ENCODE results near the gene EEF1AKMT3.
"Not testable (repeated sequence)": the region's sequence is repeated elsewhere in the genome, so short reads cannot be mapped to it uniquely, and the experiment has no call there.

EEF1AKMT3 gene

DNA sequence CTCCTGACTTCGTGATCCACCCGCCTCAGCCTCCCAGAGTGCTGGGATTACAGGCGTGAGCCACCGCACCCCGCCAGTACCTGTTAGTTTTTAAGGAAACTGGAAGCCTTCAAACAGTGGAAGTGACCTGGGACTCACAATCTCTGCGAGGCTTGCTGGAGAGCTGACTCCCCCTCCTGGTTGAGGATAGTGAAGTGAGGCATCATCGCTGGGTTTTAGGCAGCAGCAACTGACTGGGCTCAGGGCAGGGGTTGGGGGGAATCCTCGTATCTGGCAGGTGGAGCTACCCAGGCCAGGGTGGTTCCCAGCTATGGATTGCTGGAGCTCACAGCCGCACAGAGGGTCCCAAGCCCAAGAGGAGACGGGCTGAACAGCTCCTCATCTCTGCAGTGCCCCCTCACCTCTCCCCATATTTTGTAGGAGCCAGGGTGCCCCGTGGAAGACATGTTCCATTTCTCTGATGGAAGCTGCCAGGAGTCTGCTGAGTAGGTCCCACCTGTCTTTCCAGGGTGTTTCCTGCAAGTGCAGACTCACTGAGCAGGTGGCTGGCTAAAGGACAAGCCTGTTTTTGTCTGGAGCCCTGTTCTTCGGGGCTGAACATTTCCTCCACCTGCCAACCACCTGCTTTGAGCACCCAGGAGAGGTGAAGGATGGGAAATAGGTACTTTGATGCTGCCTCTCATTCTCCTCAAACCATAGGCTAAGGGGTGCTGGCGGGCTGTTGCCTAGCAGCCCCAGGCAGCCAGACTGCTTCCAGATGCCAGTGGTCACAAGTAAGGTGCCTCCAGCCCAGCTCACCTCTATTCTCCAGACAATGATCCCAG is 43.0 kb downstream of the EEF1AKMT3 start:
- Histone ChIP-seq H3K27me3 (no peaks in the 10 kb centered on the region), H3K4me1 (peaks cover 0 to 64% (median 21%) of the 10 kb centered on the region in 10 experiments; a peak in 14 of 20 replicates), H3K36me3 (peaks cover 20 to 37% (median 28%) of the 10 kb centered on the region in 11 experiments), H4K20me1 (peaks cover 0 to 15% (median 0%) of the 10 kb centered on the region in 11 experiments; a peak in 5 of 22 replicates), H3K9me3 (replicated peaks in 1 of 11) (no peaks in the 10 kb centered on the region), H3K4me2 (peak overlapping the region in 5 of 11 experiments; percentile 45 to 85 (median 82); a peak in 7 of 22 replicates), H3K27ac (peak overlapping the region in 5 of 11 experiments; percentile 59 to 78 (median 65); a peak in 7 of 22 replicates), H3K4me3 (no peak overlapping the region), H3K9ac (no peak overlapping the region)
- TF ChIP-seq Cebpa-rat (IDR thresholded peaks at IDR 0.05) = no peak

DNA sequence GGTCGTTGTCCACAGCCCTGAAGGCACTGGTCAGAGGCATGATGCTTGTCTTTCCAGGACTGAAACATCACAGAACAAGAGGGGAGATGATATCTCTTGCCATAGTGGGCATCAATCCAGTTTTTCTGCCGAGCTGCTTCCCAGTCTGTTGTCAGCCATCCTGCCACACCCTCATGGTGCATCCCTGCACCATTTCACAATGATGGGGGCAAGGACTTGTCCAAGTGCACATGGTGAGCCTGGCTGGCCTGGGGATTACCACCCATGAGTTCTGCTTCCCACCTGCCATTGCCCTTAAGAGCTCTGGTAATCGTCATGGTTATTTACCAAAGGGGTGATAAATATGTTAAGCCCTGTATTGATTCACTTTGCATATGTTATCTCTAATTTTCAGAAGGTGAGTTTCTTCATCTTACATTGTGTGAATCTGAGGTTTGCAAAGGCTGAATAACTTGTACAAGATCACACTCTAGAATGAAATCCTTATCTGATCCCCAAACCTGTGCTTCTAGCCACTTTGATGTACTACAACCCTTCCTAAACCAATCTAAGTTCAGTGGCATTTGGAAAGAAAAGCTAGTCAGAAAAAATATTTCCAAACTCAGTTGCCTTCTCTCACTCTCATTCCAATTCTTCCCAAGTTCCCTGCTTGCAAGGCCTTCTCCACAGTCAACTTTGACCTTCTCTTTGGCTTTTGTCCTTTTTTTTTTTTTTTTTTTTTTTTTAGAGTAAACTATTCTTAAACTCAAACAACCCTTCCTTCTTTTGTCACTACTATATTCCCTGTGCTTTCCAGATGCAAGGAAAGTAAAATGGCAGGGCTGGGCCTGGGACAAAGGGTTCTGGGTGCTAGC is 43.8 kb downstream of the EEF1AKMT3 start:
- no peaks in the 10 kb centered on the region for H3K27me3 ChIP-seq
- peak overlapping the region in 7 of 11 experiments; percentile 19 to 85 (median 81); a peak in 13 of 22 replicates for H3K4me2 ChIP-seq
- H3K36me3 ChIP-seq = peaks cover 23 to 37% (median 30%) of the 10 kb centered on the region in 11 experiments
- TF ChIP-seq Cebpa-rat (IDR thresholded peaks at IDR 0.05) = no peak
- no peak overlapping the region for H3K4me3 ChIP-seq
- peaks cover 0 to 22% (median 0%) of the 10 kb centered on the region in 11 experiments; a peak in 7 of 22 replicates for H4K20me1 ChIP-seq
- peaks cover 0 to 57% (median 21%) of the 10 kb centered on the region in 10 experiments; a peak in 14 of 20 replicates for H3K4me1 ChIP-seq
- peak overlapping the region in 1 of 11 experiments; percentile 11; a peak in 1 of 22 replicates for H3K9ac ChIP-seq
- H3K9me3 ChIP-seq (replicated peaks in 1 of 11) = no peaks in the 10 kb centered on the region
- peak overlapping the region in 7 of 11 experiments; percentile 16 to 78 (median 60); a peak in 13 of 22 replicates for H3K27ac ChIP-seq

DNA sequence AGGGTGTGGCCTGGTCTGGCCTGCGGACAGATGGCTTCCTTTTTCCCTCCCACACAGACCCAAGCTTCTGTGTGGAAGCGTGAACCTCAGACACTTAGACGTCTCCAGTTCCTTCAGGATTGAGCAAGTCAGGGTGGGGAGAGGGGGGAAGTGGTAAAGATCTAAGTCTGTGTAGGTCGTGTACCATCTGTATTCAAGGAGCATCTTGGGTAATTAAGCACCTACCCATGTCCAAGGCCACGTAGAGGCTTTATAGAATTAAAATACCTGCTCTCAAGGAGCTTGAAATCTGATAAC is 44.4 kb downstream of the EEF1AKMT3 start:
- peaks cover 0 to 28% (median 0%) of the 10 kb centered on the region in 11 experiments; a peak in 7 of 22 replicates for H4K20me1 ChIP-seq
- peak overlapping the region in 7 of 11 experiments; percentile 16 to 78 (median 60); a peak in 13 of 22 replicates for H3K27ac ChIP-seq
- H3K4me2 ChIP-seq = peak overlapping the region in 8 of 11 experiments; percentile 12 to 85 (median 63); a peak in 14 of 22 replicates
- H3K27me3 ChIP-seq = no peaks in the 10 kb centered on the region
- peaks cover 29 to 40% (median 34%) of the 10 kb centered on the region in 11 experiments for H3K36me3 ChIP-seq
- H3K4me3 ChIP-seq = no peak overlapping the region
- H3K4me1 ChIP-seq = peaks cover 0 to 57% (median 21%) of the 10 kb centered on the region in 10 experiments; a peak in 14 of 20 replicates
- peak overlapping the region in 2 of 11 experiments; percentile 19 to 44; a peak in 2 of 22 replicates for H3K9ac ChIP-seq
- H3K9me3 ChIP-seq (replicated peaks in 1 of 11) = no peaks in the 10 kb centered on the region
- TF ChIP-seq Cebpa-rat (IDR thresholded peaks at IDR 0.05) = peak in 1 of 11 experiments; percentile 39; a peak in 1 of 22 replicates

DNA sequence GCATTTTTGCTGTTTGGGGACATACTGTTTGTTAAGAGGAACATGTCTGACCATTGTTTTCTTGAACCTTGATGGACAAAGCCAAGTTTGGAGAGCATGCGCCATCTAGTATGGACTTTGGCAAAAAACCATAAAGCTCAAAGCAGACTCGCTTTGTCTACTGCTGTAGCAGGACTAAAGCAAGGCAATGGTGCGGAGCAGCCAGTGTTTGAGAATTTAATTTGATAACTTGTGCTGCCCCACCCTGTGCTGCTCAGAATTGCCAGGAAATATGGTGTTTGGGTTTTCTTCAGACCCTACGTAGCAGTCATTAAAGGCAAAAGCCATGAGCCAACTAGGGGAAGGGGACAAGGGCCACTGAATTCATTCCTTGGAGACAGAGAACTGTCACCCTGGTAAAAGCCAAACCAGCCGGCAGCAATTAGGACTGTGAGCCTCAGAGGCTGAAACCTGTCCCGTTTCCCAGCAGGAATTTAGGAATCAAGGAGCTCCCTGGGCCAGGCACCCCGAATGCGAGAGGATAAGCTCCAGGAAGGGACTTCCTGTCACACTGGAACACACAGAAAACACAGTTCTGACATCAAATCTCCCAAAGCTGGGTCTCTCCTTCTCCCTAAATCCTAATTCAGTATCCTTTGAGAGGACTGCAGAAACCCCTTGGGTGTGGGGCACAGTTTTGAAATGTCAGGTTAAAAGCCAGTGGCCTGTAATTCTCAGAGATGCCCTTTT is 45.0 kb downstream of the EEF1AKMT3 start:
- H3K27ac ChIP-seq = peak overlapping the region in 9 of 11 experiments; percentile 13 to 78 (median 59); a peak in 17 of 22 replicates

DNA sequence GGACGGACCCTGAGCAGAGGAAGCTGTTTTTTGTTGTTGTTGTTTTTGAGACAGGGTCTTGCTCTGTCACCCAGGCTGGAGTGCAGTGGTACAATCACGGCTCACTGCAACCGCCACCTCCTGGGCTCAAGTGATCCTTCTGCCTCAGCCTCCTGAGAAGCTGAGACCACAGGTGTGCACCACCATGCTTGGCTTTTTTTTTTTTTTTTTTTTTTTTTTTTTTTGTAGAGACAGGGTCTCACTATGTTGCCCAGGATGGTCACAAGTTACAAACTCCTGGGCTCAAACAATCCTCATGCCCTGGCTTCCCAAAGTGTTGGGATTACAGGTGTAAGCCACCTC is 45.5 kb downstream of the EEF1AKMT3 start:
- H3K4me2 ChIP-seq = peak overlapping the region in 5 of 11 experiments; percentile 45 to 85 (median 82); a peak in 9 of 22 replicates
- H3K27me3 ChIP-seq; H3K4me3 ChIP-seq; H3K9me3 ChIP-seq (replicated peaks in 1 of 11): not testable (repeated sequence)
- H4K20me1 ChIP-seq = peaks cover 0 to 40% (median 5%) of the 10 kb centered on the region in 11 experiments; a peak in 12 of 22 replicates
- H3K27ac ChIP-seq = peak overlapping the region in 8 of 11 experiments; percentile 26 to 78 (median 60); a peak in 10 of 22 replicates
- H3K36me3 ChIP-seq = peaks cover 40 to 51% (median 44%) of the 10 kb centered on the region in 11 experiments
- 0 out of 22 replicates have a peak overlapping the region, but pooled peaks of 1 of the 11 experiments have one; percentile 19 for H3K9ac ChIP-seq
- peaks cover 0 to 65% (median 21%) of the 10 kb centered on the region in 10 experiments; a peak in 14 of 20 replicates for H3K4me1 ChIP-seq

More for the DNA sequence above, 45.0 kb downstream of the EEF1AKMT3 start:
- H3K36me3 ChIP-seq = peaks cover 35 to 46% (median 39%) of the 10 kb centered on the region in 11 experiments
- H3K9ac ChIP-seq = peak overlapping the region in 2 of 11 experiments; percentile 19 to 44; a peak in 4 of 22 replicates
- H3K4me1 ChIP-seq = peaks cover 0 to 60% (median 21%) of the 10 kb centered on the region in 10 experiments; a peak in 14 of 20 replicates
- no peak overlapping the region for H3K4me3 ChIP-seq
- no peak for TF ChIP-seq Cebpa-rat (IDR thresholded peaks at IDR 0.05)
- H4K20me1 ChIP-seq = peaks cover 0 to 34% (median 3%) of the 10 kb centered on the region in 11 experiments; a peak in 11 of 22 replicates
- peak overlapping the region in 8 of 11 experiments; percentile 12 to 85 (median 63); a peak in 14 of 22 replicates for H3K4me2 ChIP-seq
- no peaks in the 10 kb centered on the region for H3K9me3 ChIP-seq (replicated peaks in 1 of 11)
- H3K27me3 ChIP-seq = no peaks in the 10 kb centered on the region

DNA sequence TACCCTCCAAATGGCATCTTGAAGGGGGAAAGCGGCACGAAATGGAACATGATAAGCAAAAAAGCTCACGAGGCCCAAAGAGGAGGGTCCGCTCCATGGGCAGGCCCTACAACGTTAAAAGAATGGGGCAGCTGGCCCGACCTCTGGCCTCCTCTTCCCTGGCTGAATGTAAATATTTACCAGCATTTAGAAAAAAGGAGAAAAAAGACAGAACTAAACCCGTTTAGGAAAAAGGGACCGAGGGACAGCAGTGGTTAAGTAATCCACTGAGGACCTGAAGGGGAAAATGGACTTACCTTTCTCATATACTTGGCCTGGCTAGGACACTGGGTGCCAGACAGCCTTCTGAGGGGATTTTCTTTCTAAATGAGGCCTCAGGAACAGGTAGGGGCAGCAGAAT is 47.7 kb downstream of the EEF1AKMT3 start:
- H3K36me3 ChIP-seq = peaks cover 62 to 73% (median 66%) of the 10 kb centered on the region in 11 experiments

DNA sequence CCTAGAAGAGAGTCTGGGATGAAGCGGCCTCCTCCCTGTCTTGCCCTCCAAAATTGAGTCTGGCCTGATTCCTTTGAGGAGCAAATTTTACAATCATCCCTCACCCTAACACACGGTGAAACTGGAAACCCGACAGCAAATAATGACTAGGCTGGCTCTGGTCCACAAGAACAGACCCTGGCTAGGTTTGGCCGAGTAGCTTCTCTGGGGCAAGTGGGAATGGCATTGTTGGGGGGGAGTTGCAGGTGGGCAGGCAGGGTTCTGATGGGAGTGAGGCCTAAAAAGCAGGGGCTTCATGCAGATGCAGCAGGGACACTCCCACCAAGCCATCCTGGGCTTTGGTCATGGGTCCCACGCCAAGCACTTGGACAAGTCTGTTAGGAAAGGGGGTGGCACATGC is 48.6 kb downstream of the EEF1AKMT3 start:
- not testable (repeated sequence) for H3K9ac ChIP-seq; H3K27me3 ChIP-seq; H3K27ac ChIP-seq; H3K9me3 ChIP-seq (replicated peaks in 1 of 11); H3K4me3 ChIP-seq; H3K4me2 ChIP-seq
- H4K20me1 ChIP-seq = peaks cover 0 to 70% (median 31%) of the 10 kb centered on the region in 11 experiments; a peak in 17 of 22 replicates
- peaks cover 71 to 79% (median 75%) of the 10 kb centered on the region in 11 experiments for H3K36me3 ChIP-seq
- H3K4me1 ChIP-seq = peaks cover 0 to 52% (median 17%) of the 10 kb centered on the region in 10 experiments; a peak in 14 of 20 replicates

More for the DNA sequence above, 47.7 kb downstream of the EEF1AKMT3 start:
- H4K20me1 ChIP-seq = peaks cover 0 to 61% (median 23%) of the 10 kb centered on the region in 11 experiments; a peak in 16 of 22 replicates
- not testable (repeated sequence) for H3K27ac ChIP-seq; H3K9me3 ChIP-seq (replicated peaks in 1 of 11); H3K4me2 ChIP-seq; H3K9ac ChIP-seq; H3K4me3 ChIP-seq; H3K27me3 ChIP-seq
- peaks cover 0 to 61% (median 21%) of the 10 kb centered on the region in 10 experiments; a peak in 14 of 20 replicates for H3K4me1 ChIP-seq

All from BLaER1 treated with 17β-estradiol and CSF1 and Interleukin-3, amounts not matched to agents 10 nM and 100 nM (cell line).